PC-3 (cell line): Measurements from ENCODE around the gene B3GAT1. TPM values are rescaled to one million over a fixed set of nuclear protein-coding genes. Genes with fewer than 3 reads are reported as not detected.

Experiments
- ATAC-seq: fragments of 200-7000 bp; cut with Tn5 transposase; 2 replicates; pipeline ENCODE4 v1.9.1; 2020; ENCODE audit warnings: mild to moderate bottlenecking, moderate library complexity
- BruUV-seq: library from RNA; stranded (reverse); fragments of 400-500 nt; replicated peaks from 2 replicates; lab custom pipeline; 2021; lab: Mats Ljungman, UMichigan
- CTCF ChIA-PET: fragments of 300-600 bp; sonication (Branson Sonifier 250); formaldehyde crosslinking; loops from one replicate; lab custom pipeline; 2022; ENCODE audit warnings: antibody characterized with exemption; lab: Charles Lee
- POLR2A ChIA-PET: fragments of 300-600 bp; sonication (Branson Sonifier 250); formaldehyde crosslinking; loops from one replicate; lab custom pipeline; 2022; ENCODE audit warnings: antibody characterized with exemption; ENCODE audit not compliant: unreplicated experiment; lab: Charles Lee
- DNase-seq: peaks from one replicate; pipeline ENCODE4 v3.0.0-alpha.2; 2015
- H2AFZ ChIP-seq: fragments of 300-600 bp; sonication (generic); 2 replicates; pipeline ENCODE4 v1.6.0; 2016; ENCODE audit warnings: antibody characterized with exemption, low read length
- H3F3A ChIP-seq: fragments of 300-600 bp; sonication (generic); one replicate; pipeline ENCODE4 v1.6.0; 2017; ENCODE audit warnings: antibody characterized with exemption, low read length, control low read depth, mild to moderate bottlenecking; ENCODE audit not compliant: unreplicated experiment
- H3K27ac ChIP-seq: fragments of 300-600 bp; sonication (generic); 2 replicates; pipeline ENCODE4 v1.5.1; 2016; ENCODE audit warnings: mild to moderate bottlenecking, low read length
- H3K27me3 ChIP-seq: fragments of 300-600 bp; sonication (generic); 2 replicates; pipeline ENCODE4 v1.6.1; 2016; ENCODE audit warnings: low read length, mixed read lengths
- H3K36me3 ChIP-seq: fragments of 300-600 bp; sonication (generic); 2 replicates; pipeline ENCODE4 v1.6.1; 2016; ENCODE audit warnings: low read depth, mixed run types, low read length, mixed read lengths
- H3K4me1 ChIP-seq: fragments of 300-600 bp; sonication (generic); 2 replicates; pipeline ENCODE4 v1.5.1; 2016; ENCODE audit warnings: low read length; ENCODE audit not compliant: insufficient read depth
- H3K4me2 ChIP-seq: fragments of 300-600 bp; sonication (generic); 2 replicates; pipeline ENCODE4 v1.6.0; 2016; ENCODE audit warnings: low read length
- H3K4me3 ChIP-seq: fragments of 300-600 bp; sonication (generic); 2 replicates; pipeline ENCODE4 v1.5.1; 2016; ENCODE audit warnings: mild to moderate bottlenecking, low read length, mixed read lengths
- H3K79me2 ChIP-seq: fragments of 300-600 bp; sonication (generic); 2 replicates; pipeline ENCODE4 v1.6.1; 2017; ENCODE audit warnings: low read length, mixed read lengths
- H3K9ac ChIP-seq: fragments of 300-600 bp; sonication (generic); 2 replicates; pipeline ENCODE4 v1.6.0; 2016; ENCODE audit warnings: mild to moderate bottlenecking, low read length
- H3K9me2 ChIP-seq: fragments of 300-600 bp; sonication (generic); replicated peaks from 2 replicates; pipeline ENCODE4 v1.6.1; 2016; ENCODE audit warnings: mixed run types, low read length, mixed read lengths
- H3K9me3 ChIP-seq: fragments of 300-600 bp; sonication (generic); 2 replicates; pipeline ENCODE4 v1.6.1; 2016; ENCODE audit warnings: low read length, mixed read lengths
- H4K20me1 ChIP-seq: fragments of 300-600 bp; sonication (generic); 2 replicates; pipeline ENCODE4 v1.6.1; 2016; ENCODE audit warnings: low read length, mixed read lengths
- CTCF ChIP-seq: fragments of 300-600 bp; sonication (generic); conservative IDR thresholded peaks from 2 replicates; pipeline ENCODE4 v1.5.1; 2017; ENCODE audit warnings: antibody characterized with exemption, low read depth, mild to moderate bottlenecking, low read length
- EZH2 ChIP-seq: fragments of 300-600 bp; sonication (generic); IDR thresholded peaks from one replicate; pipeline ENCODE4 v1.6.1; 2017; ENCODE audit warnings: antibody characterized with exemption, mild to moderate bottlenecking, low read length; ENCODE audit not compliant: unreplicated experiment
- EZH2phosphoT487 ChIP-seq: fragments of 300-600 bp; sonication (generic); IDR thresholded peaks from 2 replicates; pipeline ENCODE4 v1.6.1; 2018; ENCODE audit warnings: mild to moderate bottlenecking, antibody characterized with exemption, low read length, borderline replicate concordance
- intact Hi-C: fragments of 100-400 bp; cut with micrococcal nuclease; formaldehyde crosslinking; loops from 2 replicates; pipeline ENCODE4 v1.9.0; 2023
- total RNA-seq: library from RNA; depleted of rRNA; stranded (reverse); fragments of >200 nt; gene quantifications from 2 replicates; pipeline ENCODE4 v1.2.3, GENCODE V29; 2014

B3GAT1 gene
- total RNA-seq, 1 experiment from 2014 or later = not detected

- Histone ChIP-seq H3K4me1 (no peaks in the 10 kb centered on the region), H3K79me2 (no peaks in the 10 kb centered on the region), H3K36me3 (no peaks in the 10 kb centered on the region), H3K27ac (no peak overlapping the region), H4K20me1 (no peaks in the 10 kb centered on the region), H3K4me3 (no peak overlapping the region), H2AFZ (no peak overlapping the region), H3K9me2 (no peaks in the 10 kb centered on the region), H3K9me3 (no peaks in the 10 kb centered on the region), H3F3A (no peaks in the 10 kb centered on the region), H3K9ac (no peak overlapping the region), H3K4me2 (no peak overlapping the region), H3K27me3 (peaks cover 38% of the 10 kb centered on the region)
- CTCF ChIA-PET = no interaction called here
- intact Hi-C loops = no loop called here
- no TSS peak for BruUV-seq
- TF ChIP-seq CTCF = no peak
- no peak for TF ChIP-seq EZH2
- TF ChIP-seq EZH2phosphoT487 = no peak
- ATAC-seq = no peak
- no peak for DNase-seq
- POLR2A ChIA-PET = no interaction called here
These were observed 29.8 kb downstream of the B3GAT1 start for GRCh38 chr11:134382257-134382656.

- ATAC-seq = no peak
- no peaks in the 10 kb centered on the region for H3F3A ChIP-seq
- DNase-seq = no peak
- H3K27me3 ChIP-seq = peaks cover 41% of the 10 kb centered on the region
- no peaks in the 10 kb centered on the region for H3K9me3 ChIP-seq
- no peaks in the 10 kb centered on the region for H3K9me2 ChIP-seq
- no TSS peak for BruUV-seq
- H3K4me2 ChIP-seq = no peak overlapping the region
- no peak overlapping the region for H3K27ac ChIP-seq
- TF ChIP-seq EZH2 (no peak), CTCF (no peak), EZH2phosphoT487 (no peak)
- H3K4me3 ChIP-seq = no peak overlapping the region
- no peak overlapping the region for H3K9ac ChIP-seq
- ChIA-PET POLR2A (no interaction called here), CTCF (no interaction called here)
- H2AFZ ChIP-seq = no peak overlapping the region
- no peaks in the 10 kb centered on the region for H3K36me3 ChIP-seq
- no peaks in the 10 kb centered on the region for H3K4me1 ChIP-seq
- H3K79me2 ChIP-seq = no peaks in the 10 kb centered on the region
- no peaks in the 10 kb centered on the region for H4K20me1 ChIP-seq
- intact Hi-C loops = no loop called here
These were observed 31.3 kb downstream of the B3GAT1 start for GRCh38 chr11:134380785-134381184.

GRCh38 chr11:134380229-134380628 lies 31.8 kb downstream of the B3GAT1 start:
- no peak for ATAC-seq

More at GRCh38 chr11:134380229-134380628, 31.8 kb downstream of the B3GAT1 start:
- DNase-seq = no peak
- H3K27ac ChIP-seq = no peak overlapping the region
- no peaks in the 10 kb centered on the region for H3K36me3 ChIP-seq
- no peaks in the 10 kb centered on the region for H4K20me1 ChIP-seq
- intact Hi-C loops = no loop called here
- no peaks in the 10 kb centered on the region for H3K4me1 ChIP-seq
- peaks cover 41% of the 10 kb centered on the region for H3K27me3 ChIP-seq
- no peaks in the 10 kb centered on the region for H3K9me2 ChIP-seq
- POLR2A ChIA-PET = no interaction called here
- TF ChIP-seq CTCF = no peak
- no peak for TF ChIP-seq EZH2phosphoT487
- TF ChIP-seq EZH2 = no peak
- no peaks in the 10 kb centered on the region for H3K79me2 ChIP-seq
- no peaks in the 10 kb centered on the region for H3F3A ChIP-seq
- no peak overlapping the region for H3K4me3 ChIP-seq
- CTCF ChIA-PET = no interaction called here
- H3K9me3 ChIP-seq = no peaks in the 10 kb centered on the region
- no peak overlapping the region for H3K9ac ChIP-seq
- no peak overlapping the region for H3K4me2 ChIP-seq
- H2AFZ ChIP-seq = no peak overlapping the region
- no TSS peak for BruUV-seq
